ENCODE measurements around the gene ACOX3.

DNA sequence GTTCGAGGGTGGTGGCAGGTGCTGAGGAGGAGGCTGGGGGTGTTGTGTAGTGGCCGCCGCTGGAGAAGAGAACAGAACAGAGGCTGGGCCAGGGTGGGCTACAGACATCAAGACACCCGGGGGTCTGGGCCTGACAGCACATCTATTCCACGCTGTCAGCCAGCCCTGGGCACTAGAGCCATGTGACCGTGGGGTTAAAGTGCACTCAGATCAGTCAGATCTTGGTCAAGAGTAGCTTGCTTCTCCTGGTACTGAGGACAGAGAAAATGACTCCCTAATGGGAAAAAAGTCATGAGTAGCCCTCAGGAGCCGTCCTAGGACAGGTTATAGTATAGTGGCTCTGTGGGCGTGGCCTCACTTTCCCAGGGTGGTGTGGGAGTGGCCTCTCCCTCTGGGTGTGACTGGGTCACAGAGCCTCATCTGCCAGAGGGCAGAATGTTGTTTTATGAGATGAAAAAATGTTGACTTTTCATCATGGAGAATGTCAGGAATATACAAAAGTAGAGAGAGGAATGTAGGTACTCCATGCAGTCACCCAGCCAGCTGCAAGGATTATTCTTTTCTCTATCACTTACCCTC lies 19.4 kb upstream of the ACOX3 start:
- TF ChIP-seq, protein P1, sequence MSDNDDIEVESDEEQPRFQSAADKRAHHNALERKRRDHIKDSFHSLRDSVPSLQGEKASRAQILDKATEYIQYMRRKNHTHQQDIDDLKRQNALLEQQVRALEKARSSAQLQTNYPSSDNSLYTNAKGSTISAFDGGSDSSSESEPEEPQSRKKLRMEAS (IDR thresholded peaks at IDR 0.05) = no peak
- TF ChIP-seq POLR2A (IDR thresholded peaks at IDR 0.05; ENCODE audit: low read length) (no peak), JUN (IDR thresholded peaks at IDR 0.05) (no peak), MAFK (IDR thresholded peaks at IDR 0.05; ENCODE audit: partially characterized antibody) (no peak), ZSCAN20 (CRISPR knock-in tag; IDR thresholded peaks at IDR 0.05) (no peak)
- TF ChIP-seq, protein P2, sequence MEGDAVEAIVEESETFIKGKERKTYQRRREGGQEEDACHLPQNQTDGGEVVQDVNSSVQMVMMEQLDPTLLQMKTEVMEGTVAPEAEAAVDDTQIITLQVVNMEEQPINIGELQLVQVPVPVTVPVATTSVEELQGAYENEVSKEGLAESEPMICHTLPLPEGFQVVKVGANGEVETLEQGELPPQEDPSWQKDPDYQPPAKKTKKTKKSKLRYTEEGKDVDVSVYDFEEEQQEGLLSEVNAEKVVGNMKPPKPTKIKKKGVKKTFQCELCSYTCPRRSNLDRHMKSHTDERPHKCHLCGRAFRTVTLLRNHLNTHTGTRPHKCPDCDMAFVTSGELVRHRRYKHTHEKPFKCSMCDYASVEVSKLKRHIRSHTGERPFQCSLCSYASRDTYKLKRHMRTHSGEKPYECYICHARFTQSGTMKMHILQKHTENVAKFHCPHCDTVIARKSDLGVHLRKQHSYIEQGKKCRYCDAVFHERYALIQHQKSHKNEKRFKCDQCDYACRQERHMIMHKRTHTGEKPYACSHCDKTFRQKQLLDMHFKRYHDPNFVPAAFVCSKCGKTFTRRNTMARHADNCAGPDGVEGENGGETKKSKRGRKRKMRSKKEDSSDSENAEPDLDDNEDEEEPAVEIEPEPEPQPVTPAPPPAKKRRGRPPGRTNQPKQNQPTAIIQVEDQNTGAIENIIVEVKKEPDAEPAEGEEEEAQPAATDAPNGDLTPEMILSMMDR (IDR thresholded peaks at IDR 0.05) = no peak
- TF ChIP-seq, protein P3, sequence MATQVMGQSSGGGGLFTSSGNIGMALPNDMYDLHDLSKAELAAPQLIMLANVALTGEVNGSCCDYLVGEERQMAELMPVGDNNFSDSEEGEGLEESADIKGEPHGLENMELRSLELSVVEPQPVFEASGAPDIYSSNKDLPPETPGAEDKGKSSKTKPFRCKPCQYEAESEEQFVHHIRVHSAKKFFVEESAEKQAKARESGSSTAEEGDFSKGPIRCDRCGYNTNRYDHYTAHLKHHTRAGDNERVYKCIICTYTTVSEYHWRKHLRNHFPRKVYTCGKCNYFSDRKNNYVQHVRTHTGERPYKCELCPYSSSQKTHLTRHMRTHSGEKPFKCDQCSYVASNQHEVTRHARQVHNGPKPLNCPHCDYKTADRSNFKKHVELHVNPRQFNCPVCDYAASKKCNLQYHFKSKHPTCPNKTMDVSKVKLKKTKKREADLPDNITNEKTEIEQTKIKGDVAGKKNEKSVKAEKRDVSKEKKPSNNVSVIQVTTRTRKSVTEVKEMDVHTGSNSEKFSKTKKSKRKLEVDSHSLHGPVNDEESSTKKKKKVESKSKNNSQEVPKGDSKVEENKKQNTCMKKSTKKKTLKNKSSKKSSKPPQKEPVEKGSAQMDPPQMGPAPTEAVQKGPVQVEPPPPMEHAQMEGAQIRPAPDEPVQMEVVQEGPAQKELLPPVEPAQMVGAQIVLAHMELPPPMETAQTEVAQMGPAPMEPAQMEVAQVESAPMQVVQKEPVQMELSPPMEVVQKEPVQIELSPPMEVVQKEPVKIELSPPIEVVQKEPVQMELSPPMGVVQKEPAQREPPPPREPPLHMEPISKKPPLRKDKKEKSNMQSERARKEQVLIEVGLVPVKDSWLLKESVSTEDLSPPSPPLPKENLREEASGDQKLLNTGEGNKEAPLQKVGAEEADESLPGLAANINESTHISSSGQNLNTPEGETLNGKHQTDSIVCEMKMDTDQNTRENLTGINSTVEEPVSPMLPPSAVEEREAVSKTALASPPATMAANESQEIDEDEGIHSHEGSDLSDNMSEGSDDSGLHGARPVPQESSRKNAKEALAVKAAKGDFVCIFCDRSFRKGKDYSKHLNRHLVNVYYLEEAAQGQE (IDR thresholded peaks at IDR 0.05) = no peak
